Activated naive CD4-positive, alpha-beta T cell treated with Interleukin-2 at 50 U/mL for 16 hours (primary cell): Measurements from ENCODE around the gene SYTL3.

Experiments used
- DNase-seq: peaks from one replicate; pipeline ENCODE4 v3.0.0-alpha.2; 2020

The SYTL3 gene

GRCh38 chr6:158764183-158764849, 114.5 kb downstream of the SYTL3 start:
- DNase-seq: no peak

GRCh38 chr6:158764926-158765325, 115.1 kb downstream of the SYTL3 start:
- DNase-seq: no peak

GRCh38 chr6:158765499-158766068, 115.7 kb downstream of the SYTL3 start:
- no peak for DNase-seq

GRCh38 chr6:158766621-158767455, 117.0 kb downstream of the SYTL3 start:
- no peak for DNase-seq

- DNase-seq: no peak
These were observed 117.9 kb downstream of the SYTL3 start for GRCh38 chr6:158767709-158768108.

GRCh38 chr6:158768436-158768835, 118.6 kb downstream of the SYTL3 start:
- no peak for DNase-seq

GRCh38 chr6:158769234-158769770, 119.4 kb downstream of the SYTL3 start:
- no peak for DNase-seq

- no peak for DNase-seq
These were observed 120.0 kb downstream of the SYTL3 start for GRCh38 chr6:158769771-158770432.

GRCh38 chr6:158770533-158771330, 120.9 kb downstream of the SYTL3 start:
- no peak for DNase-seq

- no peak for DNase-seq
These were observed 121.7 kb downstream of the SYTL3 start for GRCh38 chr6:158771399-158772152.

- DNase-seq: no peak
These were observed 122.3 kb downstream of the SYTL3 start for GRCh38 chr6:158772172-158772571.

- DNase-seq: no peak
These were observed 123.1 kb downstream of the SYTL3 start for GRCh38 chr6:158772851-158773371.

GRCh38 chr6:158773581-158774449, 124.0 kb downstream of the SYTL3 start:
- DNase-seq: no peak

GRCh38 chr6:158774717-158775449, 125.0 kb downstream of the SYTL3 start:
- DNase-seq: no peak

GRCh38 chr6:158775832-158776231, 126.0 kb downstream of the SYTL3 start:
- no peak for DNase-seq

GRCh38 chr6:158776737-158777136, 126.9 kb downstream of the SYTL3 start:
- DNase-seq: no peak

- no peak for DNase-seq
These were observed 127.7 kb downstream of the SYTL3 start for GRCh38 chr6:158777510-158777909.

GRCh38 chr6:158778005-158778527, 128.2 kb downstream of the SYTL3 start:
- no peak for DNase-seq

GRCh38 chr6:158780246-158780884, 130.5 kb downstream of the SYTL3 start:
- no peak for DNase-seq
